Vagina (tissue), 2 donors: Measurements from ENCODE around the gene MYB.

ENCODE experiments used
- CTCF ChIP-seq, 3 experiments: fragments of 450-650 bp in 2 of 3; fragments of 200-600 bp in 1 of 3; sonication (generic) in 1 of 3; IDR thresholded peaks; one replicate each; pipeline ENCODE4 v1.5.1; 2017 to 2019; ENCODE audit warnings: antibody characterized with exemption in 3 of 3, mild to moderate bottlenecking in 2 of 3, moderate library complexity in 2 of 3
- POLR2AphosphoS5 ChIP-seq, 2 donors: sonication (generic); formaldehyde crosslinking; IDR thresholded peaks; one replicate each; pipeline ENCODE4 v1.9.0; 2017; ENCODE audit warnings: antibody characterized with exemption in 2 of 2, mild to moderate bottlenecking in 2 of 2, low read depth in 1 of 2; ENCODE audit not compliant: insufficient read depth in 1 of 2

- no peak for TF ChIP-seq POLR2AphosphoS5 (IDR thresholded peaks at IDR 0.05; ENCODE audit: insufficient read depth in 1 of 2, low read depth in 1 of 2)
- no peak for TF ChIP-seq CTCF (IDR thresholded peaks at IDR 0.05)
These were observed 39.9 kb downstream of the MYB start for GRCh38 chr6:135221042-135221441.
